HEK293 (cell line): Measurements from ENCODE around the gene HPSE2.

ENCODE experiments used
- CTCF ChIA-PET: fragments of 350-600 bp; formaldehyde crosslinking; extraction: SDS; loops from one replicate; lab custom pipeline; 2021; ENCODE audit warnings: antibody characterized with exemption; lab: Yijun Ruan, JAX
- POLR2A ChIA-PET: fragments of 300-600 bp; formaldehyde crosslinking; extraction: SDS; loops from one replicate; lab custom pipeline; 2020; ENCODE audit warnings: antibody characterized with exemption, inconsistent platforms; lab: Yijun Ruan, JAX
- H3K27ac ChIP-seq: fragments of 200-500 bp; sonication (Bioruptor generic); 2 replicates; pipeline ENCODE4 v1.5.1; 2014; ENCODE audit warnings: low read depth, low read length, control low read depth, inconsistent platforms; ENCODE audit errors: extremely low read depth
- H3K36me3 ChIP-seq, 2 experiments: fragments of 200-500 bp in 1 of 2; sonication (Bioruptor generic) in 1 of 2; 1 replicate in 1 of 2; 2 replicates in 1 of 2; pipeline ENCODE4 v1.5.1; 2014 to 2017; ENCODE audit warnings: inconsistent platforms in 2 of 2, low read length in 2 of 2; ENCODE audit not compliant: control insufficient read depth in 2 of 2, insufficient read depth in 1 of 2
- H3K4me1 ChIP-seq: fragments of 200-500 bp; sonication (Bioruptor generic); 2 replicates; pipeline ENCODE4 v1.5.1; 2014; ENCODE audit warnings: mild to moderate bottlenecking, low read length, inconsistent platforms; ENCODE audit not compliant: control insufficient read depth, insufficient read depth
- H3K4me3 ChIP-seq: 2 replicates; pipeline ENCODE4 v1.5.1; 2011; ENCODE audit warnings: low read depth, mild to moderate bottlenecking, control low read depth, low read length, moderate library complexity
- H3K9me3 ChIP-seq: fragments of 200-500 bp; sonication (Bioruptor generic); 2 replicates; pipeline ENCODE4 v1.5.1; 2014; ENCODE audit warnings: low read depth, low read length, inconsistent platforms; ENCODE audit not compliant: control insufficient read depth, insufficient read depth
- GFI1B ChIP-seq: fragments of 450-650 bp; formaldehyde crosslinking; IDR thresholded peaks from 2 replicates; pipeline ENCODE4 v1.5.1; 2016; ENCODE audit warnings: missing biosample characterization, missing genetic modification characterization
- KLF9 ChIP-seq: fragments of 450-650 bp; formaldehyde crosslinking; IDR thresholded peaks from 2 replicates; pipeline ENCODE4 v1.5.1; 2016; ENCODE audit warnings: missing biosample characterization, missing genetic modification characterization, low read depth
- PRDM1 ChIP-seq: fragments of 450-650 bp; formaldehyde crosslinking; IDR thresholded peaks from 2 replicates; pipeline ENCODE4; 2016; ENCODE audit warnings: missing biosample characterization, missing genetic modification characterization
- REPIN1 ChIP-seq: fragments of 450-650 bp; formaldehyde crosslinking; IDR thresholded peaks from 2 replicates; pipeline ENCODE4 v1.5.1; 2017; ENCODE audit warnings: missing biosample characterization, missing genetic modification characterization, low read depth
- SALL2 ChIP-seq: fragments of 450-650 bp; formaldehyde crosslinking; IDR thresholded peaks from 2 replicates; pipeline ENCODE4 v1.5.0; 2017; ENCODE audit warnings: missing biosample characterization, mild to moderate bottlenecking, missing genetic modification characterization, borderline replicate concordance
- SP7 ChIP-seq: fragments of 450-650 bp; formaldehyde crosslinking; IDR thresholded peaks from 2 replicates; pipeline ENCODE4 v1.5.1; 2016; ENCODE audit warnings: missing biosample characterization, missing genetic modification characterization
- ZNF114 ChIP-seq: fragments of 450-650 bp; formaldehyde crosslinking; IDR thresholded peaks from 2 replicates; pipeline ENCODE4 v1.5.0; 2017; ENCODE audit warnings: missing biosample characterization, missing genetic modification characterization
- ZNF211 ChIP-seq: fragments of 450-650 bp; formaldehyde crosslinking; IDR thresholded peaks from 2 replicates; pipeline ENCODE4 v1.5.1; 2016; ENCODE audit warnings: low read depth, missing biosample characterization, missing genetic modification characterization
- ZNF221 ChIP-seq: fragments of 450-650 bp; formaldehyde crosslinking; IDR thresholded peaks from 2 replicates; pipeline ENCODE4 v1.5.1; 2017; ENCODE audit warnings: missing biosample characterization, missing genetic modification characterization, borderline replicate concordance
- ZNF266 ChIP-seq: fragments of 450-650 bp; formaldehyde crosslinking; IDR thresholded peaks from 2 replicates; pipeline ENCODE4 v1.5.1; 2016; ENCODE audit warnings: missing biosample characterization, missing genetic modification characterization, low read depth
- ZNF354C ChIP-seq: fragments of 450-650 bp; formaldehyde crosslinking; IDR thresholded peaks from 2 replicates; pipeline ENCODE4 v1.5.1; 2016; ENCODE audit warnings: missing biosample characterization, missing genetic modification characterization, low read depth, borderline replicate concordance
- ZNF433 ChIP-seq: fragments of 450-650 bp; formaldehyde crosslinking; IDR thresholded peaks from 2 replicates; pipeline ENCODE4 v1.5.1; 2016; ENCODE audit warnings: missing biosample characterization, missing genetic modification characterization, low read depth
- ZNF501 ChIP-seq: fragments of 450-650 bp; formaldehyde crosslinking; IDR thresholded peaks from 2 replicates; pipeline ENCODE4 v1.5.1; 2016; ENCODE audit warnings: missing biosample characterization, missing genetic modification characterization
- ZNF544 ChIP-seq: fragments of 450-650 bp; formaldehyde crosslinking; IDR thresholded peaks from 2 replicates; pipeline ENCODE4 v1.5.0; 2017; ENCODE audit warnings: missing biosample characterization, missing genetic modification characterization
- ZNF548 ChIP-seq: fragments of 450-650 bp; formaldehyde crosslinking; IDR thresholded peaks from 2 replicates; pipeline ENCODE4 v1.5.1; 2016; ENCODE audit warnings: missing biosample characterization, missing genetic modification characterization
- ZNF558 ChIP-seq: fragments of 450-650 bp; formaldehyde crosslinking; IDR thresholded peaks from 2 replicates; pipeline ENCODE4 v1.5.1; 2016; ENCODE audit warnings: missing biosample characterization, missing genetic modification characterization
- ZNF600 ChIP-seq: fragments of 450-650 bp; formaldehyde crosslinking; IDR thresholded peaks from 2 replicates; pipeline ENCODE4 v1.5.1; 2016; ENCODE audit warnings: missing biosample characterization, missing genetic modification characterization
- ZNF645 ChIP-seq: fragments of 450-650 bp; formaldehyde crosslinking; IDR thresholded peaks from 2 replicates; pipeline ENCODE4; 2016; ENCODE audit warnings: missing biosample characterization, missing genetic modification characterization
- ZNF670 ChIP-seq: fragments of 450-650 bp; formaldehyde crosslinking; IDR thresholded peaks from 2 replicates; pipeline ENCODE4 v1.5.1; 2016; ENCODE audit warnings: missing biosample characterization, missing genetic modification characterization, low read depth
- ZNF776 ChIP-seq: fragments of 450-650 bp; formaldehyde crosslinking; IDR thresholded peaks from 2 replicates; pipeline ENCODE4 v1.5.0; 2017; ENCODE audit warnings: missing biosample characterization, missing genetic modification characterization, borderline replicate concordance
- ZNF843 ChIP-seq: fragments of 450-650 bp; formaldehyde crosslinking; IDR thresholded peaks from 2 replicates; pipeline ENCODE4 v1.5.1; 2016; ENCODE audit warnings: missing biosample characterization, missing genetic modification characterization
- ZSCAN16 ChIP-seq: fragments of 450-650 bp; formaldehyde crosslinking; IDR thresholded peaks from 2 replicates; pipeline ENCODE4 v1.5.1; 2016; ENCODE audit warnings: missing biosample characterization, missing genetic modification characterization
- ZSCAN30 ChIP-seq: fragments of 450-650 bp; IDR thresholded peaks from 2 replicates; pipeline ENCODE4 v1.5.1; 2018; ENCODE audit warnings: missing biosample characterization, mild to moderate bottlenecking, missing genetic modification characterization, moderate library complexity
- TF ChIP-seq, protein P1 (sequence below): sonication (generic); formaldehyde crosslinking; IDR thresholded peaks from 2 replicates; pipeline ENCODE4 v1.8.1; 2022; ENCODE audit warnings: mild to moderate bottlenecking, moderate library complexity, missing genetic modification reagents
- TF ChIP-seq, protein P2 (sequence below): fragments of 450-650 bp; formaldehyde crosslinking; IDR thresholded peaks from 2 replicates; pipeline ENCODE4 v1.5.1; 2016; ENCODE audit warnings: missing biosample characterization, missing genetic modification characterization
- TF ChIP-seq, protein P3 (sequence below): fragments of 450-650 bp; formaldehyde crosslinking; conservative IDR thresholded peaks from 2 replicates; pipeline ENCODE4 v1.5.1; 2016; ENCODE audit warnings: low read depth, missing biosample characterization, missing genetic modification characterization

Gene HPSE2

DNA sequence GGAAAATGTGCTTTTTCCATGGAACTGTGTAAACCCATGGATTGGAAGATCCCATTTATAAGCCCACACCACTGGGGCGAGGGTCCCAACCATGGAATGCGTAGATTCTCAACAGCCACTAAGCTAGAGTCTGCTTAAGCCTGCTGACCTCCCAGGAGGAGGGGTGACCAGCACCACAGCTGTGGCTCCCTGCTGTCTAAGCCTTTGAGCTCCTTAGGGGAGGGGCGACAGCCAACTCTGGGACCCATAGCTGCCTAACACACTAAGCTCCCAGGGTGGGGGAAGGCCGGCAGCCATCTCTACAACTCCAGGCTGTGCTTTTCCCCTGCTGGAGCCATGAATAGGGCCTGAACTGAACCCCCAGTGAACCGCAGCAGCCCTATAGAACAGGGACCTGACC lies 539.1 kb downstream of the HPSE2 start:
- no peaks in the 10 kb centered on the region for H3K4me1 ChIP-seq
- ChIA-PET POLR2A (no interaction called here), CTCF (interaction anchor here (0.5 to 0.7 kb wide), 2 partner anchors 31 to 469 kb away, joined by 3 read pairs; no protein-coding TSS in a partner anchor)
- H3K36me3 ChIP-seq = no peaks in the 10 kb centered on the region
- TF ChIP-seq SALL2 (no peak), ZNF211 (tag by site-specific recombination) (no peak), REPIN1 (tag by site-specific recombination) (no peak), ZNF645 (no peak), GFI1B (tag by site-specific recombination) (no peak), ZNF670 (tag by site-specific recombination) (no peak), KLF9 (tag by site-specific recombination) (no peak), ZNF221 (tag by site-specific recombination) (no peak), PRDM1 (no peak), ZSCAN30 (tag by site-specific recombination) (no peak), ZNF544 (tag by site-specific recombination) (no peak), ZNF600 (tag by site-specific recombination) (no peak), ZNF354C (tag by site-specific recombination) (no peak), ZNF266 (tag by site-specific recombination) (no peak), SP7 (tag by site-specific recombination) (no peak), ZSCAN16 (tag by site-specific recombination) (no peak)
- TF ChIP-seq, protein P1, sequence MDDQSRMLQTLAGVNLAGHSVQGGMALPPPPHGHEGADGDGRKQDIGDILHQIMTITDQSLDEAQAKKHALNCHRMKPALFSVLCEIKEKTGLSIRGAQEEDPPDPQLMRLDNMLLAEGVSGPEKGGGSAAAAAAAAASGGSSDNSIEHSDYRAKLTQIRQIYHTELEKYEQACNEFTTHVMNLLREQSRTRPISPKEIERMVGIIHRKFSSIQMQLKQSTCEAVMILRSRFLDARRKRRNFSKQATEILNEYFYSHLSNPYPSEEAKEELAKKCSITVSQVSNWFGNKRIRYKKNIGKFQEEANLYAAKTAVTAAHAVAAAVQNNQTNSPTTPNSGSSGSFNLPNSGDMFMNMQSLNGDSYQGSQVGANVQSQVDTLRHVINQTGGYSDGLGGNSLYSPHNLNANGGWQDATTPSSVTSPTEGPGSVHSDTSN (CRISPR knock-in tag) = no peak
- TF ChIP-seq, protein P2, sequence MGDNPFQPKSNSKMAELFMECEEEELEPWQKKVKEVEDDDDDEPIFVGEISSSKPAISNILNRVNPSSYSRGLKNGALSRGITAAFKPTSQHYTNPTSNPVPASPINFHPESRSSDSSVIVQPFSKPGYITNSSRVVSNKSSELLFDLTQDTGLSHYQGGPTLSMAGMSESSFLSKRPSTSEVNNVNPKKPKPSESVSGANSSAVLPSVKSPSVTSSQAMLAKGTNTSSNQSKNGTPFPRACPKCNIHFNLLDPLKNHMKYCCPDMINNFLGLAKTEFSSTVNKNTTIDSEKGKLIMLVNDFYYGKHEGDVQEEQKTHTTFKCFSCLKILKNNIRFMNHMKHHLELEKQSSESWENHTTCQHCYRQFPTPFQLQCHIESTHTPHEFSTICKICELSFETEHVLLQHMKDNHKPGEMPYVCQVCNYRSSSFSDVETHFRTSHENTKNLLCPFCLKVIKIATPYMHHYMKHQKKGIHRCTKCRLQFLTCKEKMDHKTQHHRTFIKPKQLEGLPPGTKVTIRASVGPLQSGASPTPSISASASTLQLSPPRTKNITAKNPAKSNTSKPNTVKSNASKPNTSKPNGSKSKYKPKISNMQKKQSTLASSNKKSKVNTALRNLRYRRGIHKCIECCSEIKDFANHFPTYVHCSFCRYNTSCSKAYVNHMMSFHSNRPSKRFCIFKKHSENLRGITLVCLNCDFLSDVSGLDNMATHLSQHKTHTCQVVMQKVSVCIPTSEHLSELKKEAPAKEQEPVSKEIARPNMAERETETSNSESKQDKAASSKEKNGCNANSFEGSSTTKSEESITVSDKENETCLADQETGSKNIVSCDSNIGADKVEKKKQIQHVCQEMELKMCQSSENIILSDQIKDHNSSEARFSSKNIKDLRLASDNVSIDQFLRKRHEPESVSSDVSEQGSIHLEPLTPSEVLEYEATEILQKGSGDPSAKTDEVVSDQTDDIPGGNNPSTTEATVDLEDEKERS (tag by site-specific recombination) = no peak
- H3K27ac ChIP-seq = no peak overlapping the region
- H3K9me3 ChIP-seq = no peaks in the 10 kb centered on the region
- H3K4me3 ChIP-seq = no peak overlapping the region

- CTCF ChIA-PET = no interaction called here
Observed at GRCh38 chr10:98694883-98695282, 540.8 kb downstream of the HPSE2 start.

More at GRCh38 chr10:98694883-98695282, 540.8 kb downstream of the HPSE2 start:
- Histone ChIP-seq H3K36me3 (no peaks in the 10 kb centered on the region), H3K9me3 (no peaks in the 10 kb centered on the region), H3K4me1 (no peaks in the 10 kb centered on the region), H3K4me3 (no peak overlapping the region), H3K27ac (no peak overlapping the region)
- TF ChIP-seq, protein P3, sequence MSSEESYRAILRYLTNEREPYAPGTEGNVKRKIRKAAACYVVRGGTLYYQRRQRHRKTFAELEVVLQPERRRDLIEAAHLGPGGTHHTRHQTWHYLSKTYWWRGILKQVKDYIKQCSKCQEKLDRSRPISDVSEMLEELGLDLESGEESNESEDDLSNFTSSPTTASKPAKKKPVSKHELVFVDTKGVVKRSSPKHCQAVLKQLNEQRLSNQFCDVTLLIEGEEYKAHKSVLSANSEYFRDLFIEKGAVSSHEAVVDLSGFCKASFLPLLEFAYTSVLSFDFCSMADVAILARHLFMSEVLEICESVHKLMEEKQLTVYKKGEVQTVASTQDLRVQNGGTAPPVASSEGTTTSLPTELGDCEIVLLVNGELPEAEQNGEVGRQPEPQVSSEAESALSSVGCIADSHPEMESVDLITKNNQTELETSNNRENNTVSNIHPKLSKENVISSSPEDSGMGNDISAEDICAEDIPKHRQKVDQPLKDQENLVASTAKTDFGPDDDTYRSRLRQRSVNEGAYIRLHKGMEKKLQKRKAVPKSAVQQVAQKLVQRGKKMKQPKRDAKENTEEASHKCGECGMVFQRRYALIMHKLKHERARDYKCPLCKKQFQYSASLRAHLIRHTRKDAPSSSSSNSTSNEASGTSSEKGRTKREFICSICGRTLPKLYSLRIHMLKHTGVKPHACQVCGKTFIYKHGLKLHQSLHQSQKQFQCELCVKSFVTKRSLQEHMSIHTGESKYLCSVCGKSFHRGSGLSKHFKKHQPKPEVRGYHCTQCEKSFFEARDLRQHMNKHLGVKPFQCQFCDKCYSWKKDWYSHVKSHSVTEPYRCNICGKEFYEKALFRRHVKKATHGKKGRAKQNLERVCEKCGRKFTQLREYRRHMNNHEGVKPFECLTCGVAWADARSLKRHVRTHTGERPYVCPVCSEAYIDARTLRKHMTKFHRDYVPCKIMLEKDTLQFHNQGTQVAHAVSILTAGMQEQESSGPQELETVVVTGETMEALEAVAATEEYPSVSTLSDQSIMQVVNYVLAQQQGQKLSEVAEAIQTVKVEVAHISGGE (tag by site-specific recombination) = no peak
- TF ChIP-seq ZNF843 (no peak), ZNF114 (tag by site-specific recombination) (no peak), ZNF548 (tag by site-specific recombination) (no peak), ZNF645 (no peak), ZNF558 (no peak), ZNF501 (tag by site-specific recombination) (no peak), ZNF776 (no peak), ZNF433 (no peak)
- TF ChIP-seq, protein P1 (CRISPR knock-in tag) = no peak
- POLR2A ChIA-PET = no interaction called here
